Peyer's patch (tissue), 4 donors: Measurements from ENCODE around the gene SIX1. TPM values are rescaled to one million over a fixed set of nuclear protein-coding genes. Genes with fewer than 3 reads are reported as not detected.

Experiments
- DNase-seq, 3 donors: peaks; one replicate each; pipeline ENCODE4 v3.0.0-alpha.2; 2017 to 2019
- H3K27ac ChIP-seq, 4 donors: fragments of 200-600 bp; sonication (generic); one replicate each; pipeline ENCODE4 v1.5.1; 2016 to 2019
- H3K27me3 ChIP-seq, 2 donors: fragments of 200-600 bp; sonication (generic); one replicate each; pipeline ENCODE4 v1.5.1; 2019
- H3K36me3 ChIP-seq, 3 donors: fragments of 200-600 bp; sonication (generic); one replicate each; pipeline ENCODE4 v1.5.1; 2016 to 2019
- H3K4me1 ChIP-seq, 4 donors: fragments of 200-600 bp; sonication (generic); one replicate each; pipeline ENCODE4 v1.5.1; 2016 to 2019
- H3K4me3 ChIP-seq, 4 donors: fragments of 200-600 bp; sonication (generic); 1 replicate in 3 of 4; 2 replicates in 1 of 4; pipeline ENCODE4 v1.5.1; 2016 to 2019; ENCODE audit warnings: mild to moderate bottlenecking in 1 of 4
- H3K9me3 ChIP-seq, 4 donors: fragments of 200-600 bp; sonication (generic); one replicate each; pipeline ENCODE4 v1.5.1; 2016 to 2019; ENCODE audit warnings: mild to moderate bottlenecking in 1 of 4
- CTCF ChIP-seq, 6 experiments: fragments of 450-650 bp in 4 of 6; fragments of 200-600 bp in 2 of 6; sonication (generic) in 1 of 6; IDR thresholded peaks; one replicate each; pipeline ENCODE4 v1.5.1; 2017 to 2019; ENCODE audit warnings: antibody characterized with exemption in 6 of 6, mild to moderate bottlenecking in 3 of 6, moderate library complexity in 1 of 6
- POLR2A ChIP-seq, 2 donors: fragments of 450-650 bp; IDR thresholded peaks; one replicate each; pipeline ENCODE4 v1.5.1; 2017; ENCODE audit warnings: antibody characterized with exemption in 2 of 2, mild to moderate bottlenecking in 2 of 2, moderate library complexity in 2 of 2
- total RNA-seq, 4 donors: library from RNA; depleted of rRNA; stranded (reverse); fragments of >200 nt; gene quantifications; one replicate each; pipeline ENCODE4 v1.1.0, GENCODE V29; 2016

SIX1 gene
- total RNA-seq, 4 donors from 2014 or later = not detected

GRCh38 chr14:60668431-60669112 lies 19.3 kb upstream of the SIX1 start:
- Histone ChIP-seq H3K36me3 (no peaks in the 10 kb centered on the region), H3K9me3 (no peaks in the 10 kb centered on the region), H3K27me3 (no peaks in the 10 kb centered on the region), H3K4me1 (no peaks in the 10 kb centered on the region), H3K27ac (no peak overlapping the region), H3K4me3 (no peak overlapping the region)
- TF ChIP-seq POLR2A (IDR thresholded peaks at IDR 0.05) (no peak), CTCF (IDR thresholded peaks at IDR 0.05) (no peak)
- no peak for DNase-seq

- no peak for DNase-seq
- no peaks in the 10 kb centered on the region for H3K27me3 ChIP-seq
- H3K4me3 ChIP-seq = no peak overlapping the region
- H3K27ac ChIP-seq = no peak overlapping the region
- H3K36me3 ChIP-seq = no peaks in the 10 kb centered on the region
- TF ChIP-seq POLR2A (IDR thresholded peaks at IDR 0.05) (no peak), CTCF (IDR thresholded peaks at IDR 0.05) (no peak)
- no peaks in the 10 kb centered on the region for H3K4me1 ChIP-seq
- H3K9me3 ChIP-seq = no peaks in the 10 kb centered on the region
Measured at GRCh38 chr14:60665177-60665550, 15.9 kb upstream of the SIX1 start.

GRCh38 chr14:60662982-60663381 lies 13.7 kb upstream of the SIX1 start:
- no peak overlapping the region for H3K27ac ChIP-seq
- H3K36me3 ChIP-seq = no peaks in the 10 kb centered on the region
- no peak overlapping the region for H3K4me3 ChIP-seq
- DNase-seq = no peak
- peaks cover 0 to 9% of the 10 kb centered on the region in 2 donors for H3K27me3 ChIP-seq
- H3K9me3 ChIP-seq = no peaks in the 10 kb centered on the region
- no peak for TF ChIP-seq POLR2A (IDR thresholded peaks at IDR 0.05)
- TF ChIP-seq CTCF (IDR thresholded peaks at IDR 0.05) = no peak
- H3K4me1 ChIP-seq = no peaks in the 10 kb centered on the region

GRCh38 chr14:60661721-60662120 lies 12.4 kb upstream of the SIX1 start:
- DNase-seq = no peak
- peaks cover 0 to 11% (median 1%) of the 10 kb centered on the region in 4 donors for H3K4me1 ChIP-seq
- no peak overlapping the region for H3K4me3 ChIP-seq
- TF ChIP-seq POLR2A (IDR thresholded peaks at IDR 0.05) (no peak), CTCF (IDR thresholded peaks at IDR 0.05) (no peak)
- no peak overlapping the region for H3K27ac ChIP-seq
- H3K27me3 ChIP-seq = peaks cover 0 to 21% of the 10 kb centered on the region in 2 donors
- H3K36me3 ChIP-seq = no peaks in the 10 kb centered on the region
- H3K9me3 ChIP-seq = no peaks in the 10 kb centered on the region

- Histone ChIP-seq H3K9me3 (no peaks in the 10 kb centered on the region), H3K4me3 (no peak overlapping the region), H3K36me3 (no peaks in the 10 kb centered on the region), H3K27ac (no peak overlapping the region), H3K27me3 (peaks cover 0 to 23% of the 10 kb centered on the region in 2 donors), H3K4me1 (peaks cover 0 to 20% (median 6%) of the 10 kb centered on the region in 4 donors)
- TF ChIP-seq CTCF (IDR thresholded peaks at IDR 0.05) = no peak
- TF ChIP-seq POLR2A (IDR thresholded peaks at IDR 0.05) = no peak
- no peak for DNase-seq
Measured at GRCh38 chr14:60658909-60659585, 9.8 kb upstream of the SIX1 start.
